Right lobe of liver (tissue), 4 donors: ENCODE measurements around the gene ZNHIT6.

Source experiments
- CTCF ChIP-seq, 4 donors: fragments of 200-600 bp in 3 of 4; fragments of 450-650 bp in 1 of 4; IDR thresholded peaks; one replicate each; pipeline versions ENCODE4 v1.5.1 to v1.8.0; 2016 to 2022; ENCODE audit warnings: antibody characterized with exemption in 4 of 4, mild to moderate bottlenecking in 2 of 4
- POLR2A ChIP-seq: fragments of 450-650 bp; IDR thresholded peaks from one replicate; pipeline ENCODE4 v1.6.1; 2017; ENCODE audit warnings: antibody characterized with exemption, mild to moderate bottlenecking
- donor health status: DM: no; HTN: no; CAD: no.
- donor health status: DM: no; HTN: no; CAD: no.
- donor health status: DM: no; HTN: yes; CAD: no.

GRCh38 chr1:85656256-85656655 is 52.0 kb downstream of the ZNHIT6 start:
- TF ChIP-seq CTCF (IDR thresholded peaks at IDR 0.05): no peak
- TF ChIP-seq POLR2A: no peak
